GM06990 (cell line): ENCODE data around the gene ALG14.

Experiments
- DNase-seq: peaks from one replicate; pipeline ENCODE4 v3.0.0-alpha.2; 2011; ENCODE audit not compliant: insufficient read length; ENCODE audit errors: extremely low read depth
- H3K27me3 ChIP-seq: replicated peaks from 2 replicates; pipeline ENCODE4 v1.6.0; 2011; ENCODE audit warnings: low read length; ENCODE audit not compliant: control insufficient read depth, insufficient read depth
- H3K36me3 ChIP-seq: 2 replicates; pipeline ENCODE4 v1.5.1; 2011; ENCODE audit warnings: low read length; ENCODE audit not compliant: control insufficient read depth, insufficient read depth
- H3K4me3 ChIP-seq: replicated peaks from 2 replicates; pipeline ENCODE4 v1.5.1; 2011; ENCODE audit warnings: low read depth, mild to moderate bottlenecking, control low read depth, low read length
- CTCF ChIP-seq: IDR thresholded peaks from 2 replicates; pipeline ENCODE4 v1.5.1; 2011; ENCODE audit warnings: low read length, control low read depth, mild to moderate bottlenecking, inconsistent platforms; ENCODE audit not compliant: insufficient read depth, poor library complexity, severe bottlenecking

Gene ALG14

DNA sequence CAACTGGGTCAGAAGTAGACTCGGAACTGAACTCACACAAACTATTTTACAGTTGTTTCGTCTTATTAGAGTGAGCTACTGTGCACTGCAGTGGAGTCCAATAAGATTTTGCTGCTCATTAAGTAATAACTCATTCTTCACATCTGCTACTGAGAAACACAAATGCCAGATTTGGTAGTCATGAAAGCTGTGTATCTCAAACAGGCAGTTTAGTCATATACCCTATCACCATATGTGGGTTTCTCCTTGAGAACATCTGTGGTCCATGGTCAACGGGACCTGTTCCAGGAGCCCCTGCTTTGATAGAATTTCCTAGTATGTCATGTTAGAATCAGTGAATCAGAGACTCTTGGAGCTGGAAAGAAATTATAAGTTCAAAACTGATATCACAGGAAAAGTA, 60.4 kb downstream of the ALG14 start:
- H3K4me3 ChIP-seq: no peak overlapping the region
- H3K27me3 ChIP-seq: no peaks in the 10 kb centered on the region
- no peaks in the 10 kb centered on the region for H3K36me3 ChIP-seq
- TF ChIP-seq CTCF: no peak
- no peak for DNase-seq

DNA sequence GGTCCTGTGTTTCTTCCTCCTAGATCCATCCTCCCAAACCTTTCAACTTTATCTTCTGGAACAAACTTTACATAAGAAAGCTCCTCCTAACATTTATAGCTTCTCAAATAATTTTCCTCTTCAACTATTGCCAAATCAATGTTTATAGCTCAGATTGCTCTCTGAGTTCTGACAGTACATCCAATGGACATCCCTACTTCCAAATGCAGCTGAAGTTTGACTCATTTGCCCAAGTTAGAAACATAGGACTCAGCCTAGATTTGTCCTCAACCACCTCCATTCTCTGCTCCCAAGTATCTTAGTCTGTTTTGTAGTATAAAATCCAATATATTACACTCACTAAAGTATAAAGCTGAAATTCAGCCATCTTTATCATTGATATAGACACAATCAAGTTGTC, 62.6 kb downstream of the ALG14 start:
- H3K4me3 ChIP-seq: no peak overlapping the region
- H3K27me3 ChIP-seq: no peaks in the 10 kb centered on the region
- no peak for TF ChIP-seq CTCF
- DNase-seq: no peak
- no peaks in the 10 kb centered on the region for H3K36me3 ChIP-seq

- no peaks in the 10 kb centered on the region for H3K36me3 ChIP-seq
- no peak for TF ChIP-seq CTCF
- no peak for DNase-seq
- no peaks in the 10 kb centered on the region for H3K27me3 ChIP-seq
- no peak overlapping the region for H3K4me3 ChIP-seq
These were observed 65.1 kb downstream of the ALG14 start for GRCh38 chr1:95007687-95008086.

- no peaks in the 10 kb centered on the region for H3K36me3 ChIP-seq
- no peak for TF ChIP-seq CTCF
- no peak overlapping the region for H3K4me3 ChIP-seq
- H3K27me3 ChIP-seq: no peaks in the 10 kb centered on the region
- no peak for DNase-seq
These were observed 66.1 kb downstream of the ALG14 start for GRCh38 chr1:95006681-95007080.

DNA sequence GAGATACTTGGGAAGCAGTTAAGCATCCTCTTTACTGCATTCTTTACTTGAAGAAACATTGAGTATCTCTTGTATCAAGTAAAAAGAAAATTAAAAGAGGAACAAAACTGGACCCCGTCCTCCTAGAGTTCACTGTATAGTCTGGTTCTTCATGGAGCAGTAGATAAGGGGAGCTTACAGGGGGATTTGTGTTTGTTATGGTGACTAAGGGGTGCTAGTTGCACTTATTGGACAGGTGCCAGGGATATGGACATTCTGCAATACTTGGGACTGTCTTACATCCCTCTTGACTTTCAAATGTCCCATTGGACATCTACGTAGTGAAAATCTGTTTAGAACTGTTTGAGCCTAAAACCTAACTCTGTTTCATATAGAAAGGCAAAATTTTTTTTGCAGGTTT, 67.2 kb downstream of the ALG14 start:
- Histone ChIP-seq H3K36me3 (no peaks in the 10 kb centered on the region), H3K27me3 (no peaks in the 10 kb centered on the region), H3K4me3 (no peak overlapping the region)
- no peak for DNase-seq
- no peak for TF ChIP-seq CTCF

GRCh38 chr1:95004013-95004412, 68.7 kb downstream of the ALG14 start:
- no peak for TF ChIP-seq CTCF
- Histone ChIP-seq H3K36me3 (no peaks in the 10 kb centered on the region), H3K4me3 (no peak overlapping the region), H3K27me3 (no peaks in the 10 kb centered on the region)
- no peak for DNase-seq
